Naive B cell (primary cell): ENCODE data around the gene SPINK14. TPM values are rescaled to one million over a fixed set of nuclear protein-coding genes. Genes with fewer than 3 reads are reported as not detected.

Experiments used
- ATAC-seq, 2 donors: fragments of 150-1000 bp; cut with Tn5 transposase; 2 replicates each; pipeline ENCODE4 v1.10.0; 2021; ENCODE audit warnings: low read depth in 2 of 2, mild to moderate bottlenecking in 2 of 2, moderate library complexity in 2 of 2
- DNase-seq: peaks from one replicate; pipeline ENCODE4 v3.0.0; 2022
- H3K27ac Mint-ChIP-seq, 6 donors: one replicate each; pipeline ENCODE4 v1.8.0; 2020 to 2022; ENCODE audit warnings: mild to moderate bottlenecking in 6 of 6, mixed read lengths in 6 of 6, moderate library complexity in 5 of 6, inconsistent platforms in 2 of 6
- H3K27me3 Mint-ChIP-seq, 3 donors: one replicate each; pipeline ENCODE4 v1.8.0; 2021 to 2022; ENCODE audit warnings: mixed read lengths in 3 of 3, mild to moderate bottlenecking in 1 of 3
- H3K36me3 Mint-ChIP-seq, 2 donors: one replicate each; pipeline ENCODE4 v1.8.0; 2020 to 2022; ENCODE audit warnings: mixed read lengths in 2 of 2, inconsistent platforms in 1 of 2, mild to moderate bottlenecking in 1 of 2
- H3K4me1 Mint-ChIP-seq, 3 donors: one replicate each; pipeline ENCODE4 v1.8.0; 2020 to 2022; ENCODE audit warnings: mixed read lengths in 3 of 3, inconsistent platforms in 1 of 3, mild to moderate bottlenecking in 1 of 3, moderate library complexity in 1 of 3
- H3K4me3 Mint-ChIP-seq, 8 donors: one replicate each; pipeline ENCODE4 v1.8.0; 2020 to 2022; ENCODE audit warnings: mild to moderate bottlenecking in 8 of 8, mixed read lengths in 8 of 8, moderate library complexity in 8 of 8, inconsistent platforms in 2 of 8
- H3K9me3 Mint-ChIP-seq, 7 donors: one replicate each; pipeline ENCODE4 v1.8.0; 2020 to 2022; ENCODE audit warnings: mixed read lengths in 7 of 7, mild to moderate bottlenecking in 5 of 7, inconsistent platforms in 2 of 7, moderate library complexity in 1 of 7
- polyA plus RNA-seq, 6 donors: library from polyadenylated mRNA; unstranded; fragments of 300-500 nt; fragmentation: Illumina TruSeq; gene quantifications; one replicate each; pipeline ENCODE4 v1.2.3, GENCODE V29; 2021; ENCODE audit warnings: low read depth in 6 of 6

SPINK14 gene
- polyA plus RNA-seq, 6 donors from 2014 or later, result not detected

DNA sequence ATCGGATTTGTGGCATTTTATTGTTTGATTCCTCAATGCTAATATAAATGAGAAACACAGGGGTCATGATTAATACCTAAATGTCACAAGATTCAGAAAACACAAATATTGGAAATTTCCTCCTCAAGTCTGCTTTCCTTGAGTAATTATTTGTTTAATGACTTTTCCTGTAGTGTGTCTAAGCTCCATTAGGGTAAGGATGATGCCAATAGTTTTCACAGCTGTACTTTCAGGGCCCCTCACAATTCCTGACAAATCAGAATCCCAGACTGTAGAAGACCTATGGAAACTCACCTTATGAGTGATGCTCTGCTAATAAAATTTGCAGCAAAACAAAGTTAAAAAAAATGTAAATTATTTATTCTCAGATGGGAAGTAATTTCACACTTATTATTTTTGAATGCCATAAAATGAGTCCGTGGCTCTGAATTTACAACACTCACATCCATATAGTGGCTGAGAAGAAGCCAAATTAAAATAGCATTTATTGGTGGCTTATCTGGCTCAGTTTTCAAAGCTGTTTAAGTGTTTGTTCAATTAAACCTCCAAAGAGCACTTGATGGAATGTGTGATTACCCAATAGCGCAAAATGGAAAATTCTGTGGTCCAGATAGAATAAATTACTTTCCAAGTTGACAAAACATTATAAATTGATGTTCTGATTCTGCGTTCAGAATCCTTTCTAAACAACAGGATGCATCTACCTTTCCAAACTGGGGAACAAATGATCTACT lies 1.6 kb upstream of the SPINK14 start:
- Mint-ChIP-seq H3K9me3 (no peaks in the 10 kb centered on the region), H3K27me3 (no peaks in the 10 kb centered on the region), H3K4me1 (no peaks in the 10 kb centered on the region), H3K36me3 (no peaks in the 10 kb centered on the region), H3K4me3 (no peak overlapping the region), H3K27ac (no peak overlapping the region)
- DNase-seq (no peak), ATAC-seq (no peak)

DNA sequence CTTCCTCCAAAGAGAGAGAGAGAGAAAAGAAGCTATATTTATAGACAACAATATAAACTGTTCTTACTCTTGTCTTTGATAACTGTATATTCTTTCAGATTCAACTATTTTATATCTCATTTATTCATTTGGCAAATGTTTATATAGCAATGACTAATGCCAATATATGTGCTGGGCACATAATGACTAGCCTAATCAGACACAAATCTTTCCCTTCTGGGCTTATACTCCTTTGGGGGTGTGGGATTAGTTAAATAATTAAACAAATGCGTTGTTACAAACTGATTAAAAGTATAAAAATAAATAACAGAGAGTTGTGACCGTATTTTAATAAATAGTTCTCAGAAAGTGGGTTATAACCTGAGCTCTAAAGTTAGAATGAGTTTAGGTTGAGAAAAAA lies 4.0 kb downstream of the SPINK14 start:
- DNase-seq, result no peak
- ATAC-seq, result no peak
- no peak overlapping the region for H3K27ac Mint-ChIP-seq
- H3K36me3 Mint-ChIP-seq, result no peaks in the 10 kb centered on the region
- no peaks in the 10 kb centered on the region for H3K4me1 Mint-ChIP-seq
- peaks cover 0 to 4% (median 3%) of the 10 kb centered on the region in 3 donors for H3K27me3 Mint-ChIP-seq
- H3K9me3 Mint-ChIP-seq, result no peaks in the 10 kb centered on the region
- H3K4me3 Mint-ChIP-seq, result no peak overlapping the region

DNA sequence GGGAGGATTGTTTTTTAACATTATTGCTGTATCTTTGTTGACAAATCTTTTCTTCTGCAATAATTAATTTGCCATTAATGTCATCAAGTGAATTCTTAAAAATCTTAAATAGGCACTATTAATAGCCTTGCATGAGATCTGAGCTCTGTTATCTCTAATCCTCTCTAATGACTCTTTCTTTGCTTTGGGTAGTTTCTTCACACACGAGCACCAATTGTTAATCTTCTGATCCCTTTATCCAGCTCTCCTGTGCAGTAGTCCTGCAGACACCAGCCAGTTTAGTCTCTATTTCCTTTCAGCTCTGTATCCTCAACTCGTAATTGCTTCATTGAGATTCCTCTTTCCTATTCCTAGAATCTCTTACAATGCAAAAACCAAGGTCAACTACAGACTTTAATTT lies 8.1 kb downstream of the SPINK14 start:
- no peak for ATAC-seq
- DNase-seq, result no peak

DNA sequence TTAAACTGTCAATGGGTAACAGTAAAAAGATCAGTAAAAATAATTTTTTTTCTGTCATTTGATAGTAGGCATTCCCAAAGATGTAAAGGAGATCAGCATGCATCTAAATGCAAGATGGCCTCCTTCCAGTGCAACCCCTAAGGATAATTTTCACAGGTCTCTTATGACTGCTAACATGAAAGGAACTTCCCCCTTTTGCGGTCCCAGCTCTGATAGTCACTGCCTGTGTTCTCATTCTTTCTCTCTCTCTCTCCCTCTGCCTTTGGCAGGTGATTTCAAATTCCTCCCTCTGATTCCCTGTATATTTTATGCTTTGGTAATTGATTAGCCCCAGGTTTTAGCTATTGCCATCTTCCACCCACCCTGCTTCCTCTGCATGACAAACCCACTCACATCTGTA lies 8.9 kb downstream of the SPINK14 start:
- Mint-ChIP-seq H3K36me3 (no peaks in the 10 kb centered on the region), H3K27me3 (peaks cover 5 to 16% (median 12%) of the 10 kb centered on the region in 3 donors), H3K4me1 (no peaks in the 10 kb centered on the region), H3K27ac (no peak overlapping the region), H3K9me3 (no peaks in the 10 kb centered on the region), H3K4me3 (no peak overlapping the region)
- DNase-seq, result no peak
- ATAC-seq, result no peak

More for the DNA sequence above, 8.1 kb downstream of the SPINK14 start:
- Mint-ChIP-seq H3K27ac (no peak overlapping the region), H3K4me3 (no peak overlapping the region), H3K4me1 (no peaks in the 10 kb centered on the region), H3K36me3 (no peaks in the 10 kb centered on the region), H3K27me3 (peaks cover 5 to 16% (median 12%) of the 10 kb centered on the region in 3 donors), H3K9me3 (no peaks in the 10 kb centered on the region)

DNA sequence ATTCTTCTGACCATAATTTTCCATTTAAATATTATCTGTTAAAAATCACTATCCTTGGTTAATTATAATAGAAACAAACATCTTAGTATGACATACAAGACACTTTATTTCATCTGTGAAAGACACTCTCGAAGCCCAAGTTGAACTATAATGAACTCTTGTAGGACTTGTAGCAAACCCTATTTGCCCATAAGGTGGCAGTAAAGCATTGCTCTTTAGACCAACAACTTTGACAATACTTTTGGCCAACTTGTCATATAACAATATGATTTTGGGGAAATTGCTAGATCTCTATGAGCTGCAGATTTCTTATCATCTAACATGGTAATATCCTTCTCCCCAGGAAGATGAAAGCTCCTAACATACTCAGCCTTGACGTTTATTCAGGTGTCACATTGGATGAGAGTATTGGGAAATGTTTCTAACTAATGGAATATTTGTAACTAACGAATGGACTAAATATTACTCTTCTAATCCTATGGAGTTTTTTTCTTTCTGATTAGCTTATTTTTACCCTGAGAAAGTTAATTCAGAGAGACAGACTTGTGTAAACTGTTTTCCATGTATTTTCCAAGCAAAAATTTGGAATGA lies 11.0 kb downstream of the SPINK14 start:
- ATAC-seq (no peak), DNase-seq (peak; percentile 10)
- H3K36me3 Mint-ChIP-seq, result no peaks in the 10 kb centered on the region
- H3K27ac Mint-ChIP-seq, result no peak overlapping the region
- peaks cover 5 to 16% (median 12%) of the 10 kb centered on the region in 3 donors for H3K27me3 Mint-ChIP-seq
- no peaks in the 10 kb centered on the region for H3K4me1 Mint-ChIP-seq
- H3K9me3 Mint-ChIP-seq, result no peaks in the 10 kb centered on the region
- no peak overlapping the region for H3K4me3 Mint-ChIP-seq

DNA sequence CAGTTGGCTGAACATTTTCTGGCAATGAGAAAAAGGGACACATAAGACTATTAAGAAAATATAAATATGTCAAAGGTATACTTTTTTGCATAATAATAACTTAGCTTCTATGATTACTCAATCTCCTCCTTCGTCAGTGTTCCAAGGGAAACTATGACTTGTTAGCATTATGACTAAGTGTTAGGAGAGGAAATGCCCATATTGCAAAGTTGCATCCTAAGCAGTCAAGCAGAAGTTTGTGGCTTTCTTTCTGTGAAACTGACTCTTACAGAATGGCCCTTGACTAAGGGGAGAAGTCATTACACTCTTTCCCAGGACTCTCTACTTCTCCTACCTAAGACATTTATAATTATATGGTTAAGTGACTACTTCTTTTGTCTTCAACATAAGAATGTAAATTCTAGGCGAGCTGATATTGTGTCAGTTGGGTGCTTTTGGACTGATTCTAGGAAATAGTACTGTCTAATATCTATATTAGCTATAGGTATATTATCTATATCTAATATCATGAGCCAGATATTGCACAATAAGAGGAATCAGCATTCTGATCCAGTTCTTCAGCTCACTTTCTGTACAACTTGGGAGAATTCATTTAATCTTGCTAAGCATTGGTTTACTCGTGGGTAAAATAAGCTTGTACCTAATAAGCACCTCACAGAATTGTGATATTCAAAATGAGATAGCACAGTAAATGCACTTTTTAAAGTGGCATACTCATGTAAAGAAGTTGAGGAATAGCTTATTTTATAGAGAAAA lies 18.1 kb downstream of the SPINK14 start:
- no peak overlapping the region for H3K27ac Mint-ChIP-seq
- H3K4me3 Mint-ChIP-seq, result no peak overlapping the region
- H3K36me3 Mint-ChIP-seq, result no peaks in the 10 kb centered on the region
- no peaks in the 10 kb centered on the region for H3K4me1 Mint-ChIP-seq
- ATAC-seq (no peak), DNase-seq (no peak)
- no peaks in the 10 kb centered on the region for H3K9me3 Mint-ChIP-seq
- H3K27me3 Mint-ChIP-seq, result peaks cover 0 to 10% (median 8%) of the 10 kb centered on the region in 3 donors

DNA sequence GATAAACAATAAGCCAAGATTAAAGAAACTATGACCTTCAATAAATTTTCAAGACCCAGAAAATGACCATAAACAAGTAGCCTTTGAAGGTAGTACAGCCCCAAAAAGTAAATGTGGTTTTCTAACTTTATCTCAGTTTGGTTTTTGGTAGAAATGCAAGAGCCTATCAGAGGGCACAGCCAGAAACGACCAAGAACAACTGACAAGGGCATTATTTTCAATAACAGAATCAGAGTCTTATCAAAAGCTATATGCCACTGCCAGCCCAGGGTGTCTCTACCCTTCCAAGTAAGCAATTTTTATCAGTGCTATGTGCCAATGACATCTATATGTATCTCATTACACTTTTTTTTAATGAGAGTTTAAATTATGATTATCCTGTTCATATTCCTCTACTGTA lies 22.7 kb downstream of the SPINK14 start:
- Mint-ChIP-seq H3K27me3 (peaks cover 0 to 8% (median 8%) of the 10 kb centered on the region in 3 donors), H3K4me3 (no peak overlapping the region), H3K27ac (no peak overlapping the region), H3K36me3 (no peaks in the 10 kb centered on the region), H3K9me3 (no peaks in the 10 kb centered on the region), H3K4me1 (no peaks in the 10 kb centered on the region)
- DNase-seq (no peak), ATAC-seq (no peak)

DNA sequence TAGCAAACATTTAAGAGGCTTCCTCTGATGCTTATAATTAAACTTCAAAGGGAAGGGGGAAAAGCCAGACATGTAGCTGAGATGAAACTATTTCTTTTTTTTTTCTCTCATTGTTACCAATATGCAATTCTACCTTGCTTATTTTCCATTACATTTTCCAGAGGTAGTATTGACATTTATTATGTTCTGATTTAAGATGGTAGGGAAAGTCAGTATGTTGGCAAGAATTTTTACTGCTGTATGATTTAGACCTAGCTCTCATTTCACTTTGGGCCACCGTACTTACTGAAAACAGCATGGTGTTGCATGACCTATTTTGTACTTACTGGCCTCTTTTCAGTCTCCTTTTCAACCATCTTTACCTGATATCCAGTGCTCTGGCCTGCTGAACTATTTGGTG lies 24.9 kb downstream of the SPINK14 start:
- H3K36me3 Mint-ChIP-seq, result no peaks in the 10 kb centered on the region
- no peak overlapping the region for H3K27ac Mint-ChIP-seq
- ATAC-seq (no peak), DNase-seq (no peak)
- no peak overlapping the region for H3K4me3 Mint-ChIP-seq
- H3K27me3 Mint-ChIP-seq, result no peaks in the 10 kb centered on the region
- H3K9me3 Mint-ChIP-seq, result no peaks in the 10 kb centered on the region
- H3K4me1 Mint-ChIP-seq, result no peaks in the 10 kb centered on the region

DNA sequence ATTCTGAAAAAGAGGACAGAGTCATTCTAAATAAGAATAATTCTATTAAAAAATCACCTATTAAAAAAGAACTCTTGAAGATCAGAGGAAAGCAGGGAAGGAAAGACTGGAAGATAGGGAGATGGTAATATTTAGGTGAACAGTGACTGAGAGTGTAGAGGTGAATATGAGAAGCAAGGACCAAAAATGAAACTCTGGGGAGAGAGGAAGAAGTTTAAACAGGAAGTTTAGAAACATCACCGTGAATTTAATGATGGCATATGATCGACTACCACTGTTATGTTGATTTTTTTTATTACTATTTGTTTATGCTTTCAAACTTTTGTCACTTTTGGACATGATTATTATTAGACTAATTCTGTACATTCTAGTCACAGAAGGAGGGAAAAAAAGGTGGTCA lies 32.8 kb downstream of the SPINK14 start:
- no peaks in the 10 kb centered on the region for H3K9me3 Mint-ChIP-seq
- no peaks in the 10 kb centered on the region for H3K36me3 Mint-ChIP-seq
- no peak for DNase-seq
- H3K4me3 Mint-ChIP-seq, result no peak overlapping the region
- peaks cover 0 to 3% (median 0%) of the 10 kb centered on the region in 3 donors for H3K4me1 Mint-ChIP-seq
- no peak overlapping the region for H3K27ac Mint-ChIP-seq
- H3K27me3 Mint-ChIP-seq, result peaks cover 0 to 11% (median 0%) of the 10 kb centered on the region in 3 donors
- ATAC-seq, result no peak

DNA sequence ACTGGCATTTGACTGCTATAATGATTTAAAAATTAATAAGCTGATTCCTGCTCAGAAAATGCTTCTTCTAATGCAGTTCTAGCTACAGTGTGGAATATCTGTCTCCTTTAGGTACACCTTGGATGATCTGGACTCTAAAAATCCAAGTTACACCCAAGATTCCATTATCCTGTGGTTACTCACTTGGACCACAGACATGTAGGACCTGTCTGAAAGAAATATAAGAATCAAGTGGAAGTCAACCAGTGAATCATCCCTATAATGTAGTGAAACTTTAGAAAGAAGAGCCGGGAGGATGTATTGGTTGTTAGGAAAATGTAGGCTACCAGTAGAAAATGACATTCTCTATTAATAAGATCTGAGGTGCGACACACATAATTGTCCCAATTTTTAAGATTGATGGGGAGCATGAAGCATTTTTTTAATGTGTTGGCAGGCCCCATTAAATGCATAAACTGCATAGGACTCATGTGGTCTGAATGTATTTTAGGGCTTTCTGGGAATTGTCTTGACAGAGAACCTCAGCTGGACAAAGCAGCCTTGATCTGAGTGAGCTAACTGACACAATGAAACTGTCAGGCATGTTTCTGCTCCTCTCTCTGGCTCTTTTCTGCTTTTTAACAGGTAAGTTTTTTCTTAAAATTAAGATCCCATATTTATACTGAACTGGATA lies 34.3 kb downstream of the SPINK14 start, which contains the start of gene SPINK6:
Gene SPINK6, plus strand, starts transcription at position 512 of the 673 bp plus-strand sequence. Its CDS starts 55 bp downstream, at position 567.
- H3K9me3 Mint-ChIP-seq, result no peaks in the 10 kb centered on the region
- no peak within 1 kb of the TSS for H3K4me3 Mint-ChIP-seq
- H3K27ac Mint-ChIP-seq, result no peak within 1 kb of the TSS
- H3K36me3 Mint-ChIP-seq, result no peaks in the 10 kb centered on the region
- peaks cover 0 to 11% (median 0%) of the 10 kb centered on the region in 3 donors for H3K27me3 Mint-ChIP-seq
- ATAC-seq (no peak), DNase-seq (no peak)
- H3K4me1 Mint-ChIP-seq, result peaks cover 0 to 3% (median 0%) of the 10 kb centered on the region in 3 donors

DNA sequence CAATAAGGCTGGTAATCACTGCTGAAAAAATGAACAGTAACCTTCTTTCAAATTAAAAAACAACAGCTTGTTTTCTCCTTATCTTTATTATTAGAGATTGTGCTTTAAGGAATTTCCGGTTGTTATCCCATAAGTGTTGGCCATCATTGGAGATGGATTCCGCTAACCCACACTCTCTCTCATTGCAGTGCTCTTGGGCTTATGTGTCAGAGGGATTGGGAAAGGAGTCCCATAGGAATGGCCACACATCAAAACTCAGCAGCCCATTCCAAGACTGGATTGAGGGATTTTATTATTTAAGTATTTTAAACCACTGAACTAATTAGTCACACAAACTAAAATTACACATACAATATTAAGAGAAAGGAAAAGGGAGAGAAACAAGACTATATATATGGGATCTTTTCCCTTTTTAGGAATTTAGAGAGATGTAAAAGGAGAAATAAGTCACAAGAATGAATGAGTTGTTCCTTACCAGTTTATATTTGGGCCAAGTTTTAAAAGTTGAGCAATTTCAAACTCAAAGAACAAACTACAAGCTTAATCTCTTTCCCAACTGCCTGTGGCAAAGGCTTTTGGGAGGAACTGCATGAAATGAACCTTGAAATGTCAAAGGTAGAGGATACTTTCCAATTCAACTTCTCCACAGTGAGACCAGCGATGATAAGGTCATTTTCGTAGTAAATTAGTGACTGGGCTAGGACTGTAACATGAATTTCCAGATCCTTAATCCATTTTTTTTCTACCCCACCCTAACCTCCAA lies 36.9 kb downstream of the SPINK14 start:
- Mint-ChIP-seq H3K9me3 (no peaks in the 10 kb centered on the region), H3K27ac (no peak overlapping the region), H3K4me3 (no peak overlapping the region), H3K4me1 (peaks cover 0 to 3% (median 0%) of the 10 kb centered on the region in 3 donors), H3K36me3 (no peaks in the 10 kb centered on the region), H3K27me3 (peaks cover 0 to 6% (median 0%) of the 10 kb centered on the region in 3 donors)
- ATAC-seq, result no peak
- DNase-seq, result no peak

DNA sequence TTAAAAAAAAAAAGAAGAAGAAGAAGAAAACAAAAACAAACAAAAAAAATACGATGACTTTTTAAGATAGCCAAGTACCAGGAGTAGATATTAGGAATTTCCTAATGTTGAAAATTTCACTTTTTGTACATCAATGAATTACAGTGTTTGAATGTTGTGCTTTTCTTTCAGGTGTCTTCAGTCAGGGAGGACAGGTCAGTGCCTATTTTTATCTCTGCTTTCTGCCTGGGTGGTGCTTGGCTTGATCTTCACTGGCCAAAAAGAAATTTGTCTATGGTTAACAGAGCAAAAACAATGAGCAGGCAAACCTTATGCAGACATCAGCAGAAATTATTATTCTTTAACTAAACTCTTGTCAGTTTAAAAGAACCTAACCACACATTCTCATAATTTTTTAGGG lies 37.5 kb downstream of the SPINK14 start:
- DNase-seq (no peak), ATAC-seq (no peak)
- Mint-ChIP-seq H3K9me3 (no peaks in the 10 kb centered on the region), H3K4me3 (no peak overlapping the region), H3K4me1 (peaks cover 0 to 3% (median 0%) of the 10 kb centered on the region in 3 donors), H3K27me3 (peaks cover 0 to 6% (median 0%) of the 10 kb centered on the region in 3 donors), H3K36me3 (no peaks in the 10 kb centered on the region), H3K27ac (no peak overlapping the region)

DNA sequence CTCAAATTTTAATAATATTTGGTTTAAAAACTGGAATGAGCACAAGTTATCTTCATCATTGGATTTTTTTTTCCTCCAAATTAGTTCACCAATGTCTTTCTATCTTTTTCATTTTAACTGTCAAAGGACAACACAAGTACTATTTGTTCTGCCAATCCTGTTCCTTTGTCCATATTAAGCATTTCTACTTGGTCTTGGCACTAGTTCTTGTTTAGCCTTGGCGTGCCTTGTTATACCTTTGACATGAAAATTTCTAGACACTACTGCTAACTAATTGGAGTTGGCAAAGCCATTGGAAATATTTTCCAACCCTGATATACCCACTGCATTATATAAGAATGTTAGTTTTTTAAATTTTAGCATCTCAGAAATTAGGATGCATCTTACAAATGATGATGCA lies 38.3 kb downstream of the SPINK14 start:
- Mint-ChIP-seq H3K4me1 (no peaks in the 10 kb centered on the region), H3K4me3 (no peak overlapping the region), H3K27me3 (peaks cover 0 to 3% (median under 1%) of the 10 kb centered on the region in 3 donors), H3K36me3 (no peaks in the 10 kb centered on the region), H3K9me3 (no peaks in the 10 kb centered on the region), H3K27ac (no peak overlapping the region)
- DNase-seq (no peak), ATAC-seq (no peak)
